Measurements from ENCODE around the gene PDE5A. TPM values are rescaled to one million over a fixed set of nuclear protein-coding genes. Genes with fewer than 3 reads are reported as not detected.

PDE5A gene
- total and polyA plus RNA-seq, 4 experiments from 2014 or later = 1.00 to 7.0 (median 2.4) TPM

DNA sequence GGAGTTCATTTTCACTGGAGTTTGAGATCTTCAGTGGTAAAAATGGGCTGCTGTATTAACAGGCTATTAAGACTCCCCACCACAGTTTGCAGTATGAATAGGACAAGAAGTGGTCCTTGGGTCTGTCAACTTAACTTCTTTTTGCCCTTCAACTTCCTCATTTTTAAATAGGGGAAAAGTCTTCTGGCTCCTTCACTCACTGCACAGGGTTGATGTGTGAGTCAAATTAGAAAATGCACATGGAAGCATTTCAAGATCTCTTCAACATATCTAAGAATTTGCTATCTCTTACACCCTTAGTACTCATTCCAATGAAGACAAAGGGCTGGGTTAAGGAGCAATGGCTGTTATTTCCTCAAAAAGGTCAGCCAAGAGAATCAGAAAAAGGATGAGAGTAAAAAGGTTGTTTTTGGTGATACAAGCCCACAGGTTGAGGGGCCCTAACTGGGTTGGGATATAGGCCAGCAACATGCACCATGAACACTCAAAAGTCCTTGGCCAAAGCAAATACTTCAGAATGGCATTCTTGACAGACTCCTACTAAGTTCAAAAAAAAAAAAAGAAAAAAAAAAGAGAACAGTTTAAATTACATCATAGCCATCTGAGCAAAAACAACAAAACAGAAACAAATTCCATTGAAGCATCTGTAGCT, 13.4 kb downstream of the PDE5A start:
- no peak overlapping the region for H3K27ac ChIP-seq (ENCODE audit: low read depth, low read length)
- no peaks in the 10 kb centered on the region for H3K36me3 ChIP-seq (ENCODE audit: insufficient read depth, low read length)
- H3K9me3 ChIP-seq (ENCODE audit: control insufficient read depth in 1 of 2, low read length in 2 of 2) = no peaks in the 10 kb centered on the region
- Mint-ChIP-seq H3K4me3 (no peak overlapping the region), H3K27ac (no peak overlapping the region), H3K36me3 (peaks cover 0 to 3% of the 10 kb centered on the region in 2 donors), H3K9me3 (peaks cover 0 to 7% (median 3%) of the 10 kb centered on the region in 8 donors), H3K27me3 (peaks cover 1 to 8% of the 10 kb centered on the region in 2 donors), H3K4me1 (no peaks in the 10 kb centered on the region)
- peaks cover 3% of the 10 kb centered on the region for H3K27me3 ChIP-seq (ENCODE audit: insufficient read depth, low read length)
- no peaks in the 10 kb centered on the region for H3K4me1 ChIP-seq (ENCODE audit: insufficient read depth, low read length)
- H3K4me3 ChIP-seq (ENCODE audit: low read length in 2 of 2) = no peak overlapping the region
- POLR2A ChIA-PET (ENCODE audit: partially characterized antibody) = no interaction called here
- intact Hi-C loops (cut with micrococcal nuclease) = no loop called here
- no peak for DNase-seq
- CTCF ChIA-PET (ENCODE audit: partially characterized antibody) = interaction anchor here (1.1 kb wide), 1 partner anchor 13 kb away, joined by 4 read pairs; the partner anchor contains the start of gene PDE5A

DNA sequence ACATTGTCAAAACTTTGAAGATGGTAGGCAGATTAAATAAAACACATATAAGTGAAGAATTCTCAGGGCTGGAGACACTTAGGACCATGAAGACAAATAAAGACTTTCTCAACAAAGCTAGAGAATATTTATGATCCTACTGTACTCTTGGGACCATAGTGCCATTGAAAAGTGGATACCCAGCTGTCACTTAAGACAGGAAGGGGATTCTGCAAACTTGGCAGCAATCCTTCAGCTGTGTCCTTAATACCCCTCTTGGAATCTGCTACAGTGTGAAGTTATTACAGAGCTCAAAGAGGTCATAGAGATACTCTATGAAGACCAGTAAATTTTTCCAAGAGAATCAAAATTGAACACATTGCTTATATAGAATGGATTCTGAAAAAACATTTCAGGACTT, 24.3 kb downstream of the PDE5A start:
- no peak overlapping the region for H3K4me3 Mint-ChIP-seq
- intact Hi-C loops (cut with micrococcal nuclease) = no loop called here

DNA sequence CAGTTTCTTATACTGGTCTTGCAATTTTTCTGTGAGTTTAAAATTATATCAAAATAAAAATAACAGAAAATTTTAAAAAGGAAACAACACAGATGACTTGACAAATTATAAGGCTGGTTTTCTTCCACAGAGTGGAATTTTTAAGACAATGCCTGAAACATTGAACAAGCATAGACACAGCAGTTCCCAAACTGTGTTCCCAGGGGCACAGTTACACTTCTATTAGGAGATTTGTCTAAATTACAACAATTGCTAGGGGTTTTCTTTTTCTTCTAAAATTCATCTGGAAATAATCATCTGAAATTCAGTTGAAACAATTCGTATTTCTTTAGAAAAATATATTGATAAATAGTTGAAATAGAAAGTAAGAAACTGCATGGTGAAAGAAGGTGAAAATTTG, 26.2 kb downstream of the PDE5A start:
- POLR2A ChIA-PET (ENCODE audit: partially characterized antibody) = no interaction called here
- CTCF ChIA-PET (ENCODE audit: partially characterized antibody) = interaction anchor here (1.2 to 2.2 kb wide), 2 partner anchors 22 to 26 kb away, joined by 3 to 5 read pairs; partner anchors contain the start of gene PDE5A
- intact Hi-C loops (cut with micrococcal nuclease) = no loop called here

More for the DNA sequence above, 24.3 kb downstream of the PDE5A start:
- ChIA-PET CTCF (ENCODE audit: partially characterized antibody) (no interaction called here), POLR2A (ENCODE audit: partially characterized antibody) (no interaction called here)
- no peak overlapping the region for H3K4me3 ChIP-seq (ENCODE audit: low read length in 2 of 2)
- peaks cover 1 to 6% of the 10 kb centered on the region in 2 donors for H3K27me3 Mint-ChIP-seq
- no peaks in the 10 kb centered on the region for H3K4me1 ChIP-seq (ENCODE audit: insufficient read depth, low read length)
- H3K27ac ChIP-seq (ENCODE audit: low read depth, low read length) = no peak overlapping the region
- no peaks in the 10 kb centered on the region for H3K36me3 Mint-ChIP-seq
- peaks cover 0 to 7% (median 0%) of the 10 kb centered on the region in 8 donors for H3K9me3 Mint-ChIP-seq
- H3K4me1 Mint-ChIP-seq = no peaks in the 10 kb centered on the region
- H3K27ac Mint-ChIP-seq = no peak overlapping the region
- H3K36me3 ChIP-seq (ENCODE audit: insufficient read depth, low read length) = no peaks in the 10 kb centered on the region
- H3K27me3 ChIP-seq (ENCODE audit: insufficient read depth, low read length) = no peaks in the 10 kb centered on the region
- H3K9me3 ChIP-seq (ENCODE audit: control insufficient read depth in 1 of 2, low read length in 2 of 2) = no peaks in the 10 kb centered on the region
- DNase-seq = no peak

DNA sequence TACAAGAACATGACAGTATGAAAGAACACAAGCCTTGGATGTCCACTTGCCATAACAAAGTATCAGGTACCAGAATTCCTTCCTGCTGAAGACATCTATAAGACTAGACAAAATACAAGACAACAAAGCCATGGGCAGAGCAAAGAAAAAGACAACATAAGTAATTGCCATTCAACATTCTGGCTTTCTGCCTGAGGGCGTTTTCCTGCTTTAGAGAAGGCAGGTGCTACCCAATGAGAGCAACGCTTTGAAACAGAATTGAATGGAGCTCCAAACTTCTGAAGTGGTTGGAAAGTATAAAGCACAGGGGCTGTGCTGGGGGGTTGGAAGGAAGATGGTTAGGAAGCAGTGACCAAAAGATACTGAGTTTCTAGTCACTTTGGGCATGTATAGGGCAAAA, 30.1 kb downstream of the PDE5A start:
- no peaks in the 10 kb centered on the region for H3K4me1 Mint-ChIP-seq
- intact Hi-C loops (cut with micrococcal nuclease) = no loop called here
- H3K27me3 Mint-ChIP-seq = peaks cover 0 to 4% of the 10 kb centered on the region in 2 donors
- no peak for DNase-seq
- ChIA-PET POLR2A (ENCODE audit: partially characterized antibody) (no interaction called here), CTCF (ENCODE audit: partially characterized antibody) (no interaction called here)
- no peak overlapping the region for H3K4me3 ChIP-seq (ENCODE audit: low read length in 2 of 2)
- no peaks in the 10 kb centered on the region for H3K9me3 ChIP-seq (ENCODE audit: control insufficient read depth in 1 of 2, low read length in 2 of 2)
- H3K36me3 ChIP-seq (ENCODE audit: insufficient read depth, low read length) = no peaks in the 10 kb centered on the region
- H3K36me3 Mint-ChIP-seq = peaks cover 0 to 9% of the 10 kb centered on the region in 2 donors
- no peak overlapping the region for H3K27ac ChIP-seq (ENCODE audit: low read depth, low read length)
- H3K9me3 Mint-ChIP-seq = peaks cover 0 to 17% (median 10%) of the 10 kb centered on the region in 8 donors
- H3K27ac Mint-ChIP-seq = peak overlapping the region in 1 of 7 donors; percentile 3
- H3K27me3 ChIP-seq (ENCODE audit: insufficient read depth, low read length) = no peaks in the 10 kb centered on the region
- H3K4me3 Mint-ChIP-seq = no peak overlapping the region
- H3K4me1 ChIP-seq (ENCODE audit: insufficient read depth, low read length) = no peaks in the 10 kb centered on the region

More for the DNA sequence above, 26.2 kb downstream of the PDE5A start:
- H3K27ac Mint-ChIP-seq = no peak overlapping the region
- H3K36me3 ChIP-seq (ENCODE audit: insufficient read depth, low read length) = no peaks in the 10 kb centered on the region
- no peak for DNase-seq
- H3K27me3 Mint-ChIP-seq = peaks cover 4 to 6% of the 10 kb centered on the region in 2 donors
- H3K27me3 ChIP-seq (ENCODE audit: insufficient read depth, low read length) = no peaks in the 10 kb centered on the region
- H3K9me3 ChIP-seq (ENCODE audit: control insufficient read depth in 1 of 2, low read length in 2 of 2) = no peaks in the 10 kb centered on the region
- no peaks in the 10 kb centered on the region for H3K4me1 Mint-ChIP-seq
- H3K9me3 Mint-ChIP-seq = peaks cover 0 to 17% (median 10%) of the 10 kb centered on the region in 8 donors
- H3K36me3 Mint-ChIP-seq = peaks cover 0 to 9% of the 10 kb centered on the region in 2 donors
- H3K4me1 ChIP-seq (ENCODE audit: insufficient read depth, low read length) = no peaks in the 10 kb centered on the region
- H3K4me3 ChIP-seq (ENCODE audit: low read length in 2 of 2) = no peak overlapping the region
- no peak overlapping the region for H3K4me3 Mint-ChIP-seq
- no peak overlapping the region for H3K27ac ChIP-seq (ENCODE audit: low read depth, low read length)

DNA sequence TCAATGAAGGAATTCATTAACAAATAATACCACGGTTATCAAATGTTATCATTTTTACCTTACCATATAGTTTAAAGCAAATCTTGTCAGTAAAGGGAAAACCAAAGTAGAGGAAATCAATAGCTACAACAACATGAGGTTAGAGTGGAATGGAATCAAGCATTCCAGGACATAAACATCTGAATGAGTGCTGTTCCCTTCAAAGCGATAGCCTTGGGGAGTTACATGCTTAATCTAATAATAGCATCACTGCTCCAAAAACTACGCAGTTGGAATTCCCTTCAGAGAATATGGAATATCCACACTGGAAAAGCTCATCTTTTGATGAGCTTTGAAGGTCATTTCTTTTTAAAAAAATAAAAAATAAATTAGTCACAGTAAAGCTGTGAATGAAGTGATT, 31.2 kb downstream of the PDE5A start:
- Histone ChIP-seq H3K27ac (ENCODE audit: low read depth, low read length) (no peak overlapping the region), H3K27me3 (ENCODE audit: insufficient read depth, low read length) (no peaks in the 10 kb centered on the region), H3K4me3 (ENCODE audit: low read length in 2 of 2) (no peak overlapping the region), H3K9me3 (ENCODE audit: control insufficient read depth in 1 of 2, low read length in 2 of 2) (no peaks in the 10 kb centered on the region), H3K4me1 (ENCODE audit: insufficient read depth, low read length) (no peaks in the 10 kb centered on the region), H3K36me3 (ENCODE audit: insufficient read depth, low read length) (no peaks in the 10 kb centered on the region)
- no peak for DNase-seq
- no peak overlapping the region for H3K27ac Mint-ChIP-seq
- peaks cover 0 to 17% (median 10%) of the 10 kb centered on the region in 8 donors for H3K9me3 Mint-ChIP-seq
- no peak overlapping the region for H3K4me3 Mint-ChIP-seq
- no peaks in the 10 kb centered on the region for H3K4me1 Mint-ChIP-seq
- H3K27me3 Mint-ChIP-seq = peaks cover 0 to 4% of the 10 kb centered on the region in 2 donors
- POLR2A ChIA-PET (ENCODE audit: partially characterized antibody) = no interaction called here
- CTCF ChIA-PET (ENCODE audit: partially characterized antibody) = interaction anchor here (1.0 kb wide), 1 partner anchor 32 kb away, joined by 4 read pairs; the partner anchor contains the start of gene PDE5A
- intact Hi-C loops (cut with micrococcal nuclease) = no loop called here
- H3K36me3 Mint-ChIP-seq = peaks cover 0 to 9% of the 10 kb centered on the region in 2 donors

DNA sequence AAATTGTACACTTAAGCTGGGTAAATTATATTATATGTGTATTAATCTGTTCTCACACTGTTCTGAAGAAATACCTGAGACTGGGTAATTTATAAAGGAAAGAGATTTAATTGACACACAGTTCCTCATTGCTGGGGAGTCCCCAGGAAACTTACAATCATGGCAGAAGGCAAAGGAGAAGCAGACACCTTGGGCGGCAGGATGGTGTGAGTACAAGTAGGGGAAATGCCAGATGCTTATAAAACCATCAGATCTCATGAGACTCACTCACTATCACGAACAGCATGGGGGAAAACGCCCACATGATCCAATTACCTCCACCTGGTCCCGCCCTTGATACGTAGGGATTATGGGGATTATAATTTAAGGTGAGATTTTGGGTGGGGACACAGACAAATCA, 34.9 kb downstream of the PDE5A start:
- intact Hi-C loops (cut with micrococcal nuclease) = no loop called here
- ChIA-PET POLR2A (ENCODE audit: partially characterized antibody) (no interaction called here), CTCF (ENCODE audit: partially characterized antibody) (no interaction called here)
- Mint-ChIP-seq H3K9me3 (peaks cover 0 to 8% (median 5%) of the 10 kb centered on the region in 8 donors), H3K4me3 (no peak overlapping the region), H3K36me3 (peaks cover 0 to 5% of the 10 kb centered on the region in 2 donors), H3K27me3 (peaks cover 1 to 4% of the 10 kb centered on the region in 2 donors), H3K4me1 (no peaks in the 10 kb centered on the region), H3K27ac (no peak overlapping the region)
- Histone ChIP-seq H3K27ac (ENCODE audit: low read depth, low read length) (no peak overlapping the region), H3K36me3 (ENCODE audit: insufficient read depth, low read length) (no peaks in the 10 kb centered on the region), H3K9me3 (ENCODE audit: control insufficient read depth in 1 of 2, low read length in 2 of 2) (no peaks in the 10 kb centered on the region), H3K4me3 (ENCODE audit: low read length in 2 of 2) (no peak overlapping the region), H3K4me1 (ENCODE audit: insufficient read depth, low read length) (no peaks in the 10 kb centered on the region), H3K27me3 (ENCODE audit: insufficient read depth, low read length) (no peaks in the 10 kb centered on the region)
- no peak for DNase-seq

DNA sequence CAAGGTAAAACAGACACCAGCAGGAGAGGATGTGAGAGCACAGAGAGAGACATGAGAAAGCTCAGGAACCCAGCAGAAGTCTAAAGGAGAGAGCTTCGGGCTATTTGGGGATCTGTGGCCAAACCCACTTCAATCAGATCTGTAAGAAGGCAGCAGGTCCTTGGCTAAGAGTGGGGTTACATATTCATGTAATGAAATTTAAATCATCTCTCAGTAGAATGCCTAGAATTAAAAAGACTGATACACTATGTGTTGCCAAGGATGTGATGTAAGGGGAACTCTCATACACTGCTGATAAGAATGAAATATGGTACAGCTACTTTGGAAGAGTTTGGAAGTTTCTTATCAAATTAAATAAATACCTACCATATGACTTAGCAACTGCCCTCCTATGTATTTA, 35.8 kb downstream of the PDE5A start:
- Mint-ChIP-seq H3K4me1 (no peaks in the 10 kb centered on the region), H3K9me3 (peaks cover 0 to 2% (median 0%) of the 10 kb centered on the region in 8 donors), H3K27me3 (peaks cover 0 to 1% of the 10 kb centered on the region in 2 donors), H3K27ac (no peak overlapping the region), H3K4me3 (no peak overlapping the region), H3K36me3 (no peaks in the 10 kb centered on the region)
- no peak for DNase-seq
- H3K4me3 ChIP-seq (ENCODE audit: low read length in 2 of 2) = no peak overlapping the region
- no peaks in the 10 kb centered on the region for H3K27me3 ChIP-seq (ENCODE audit: insufficient read depth, low read length)
- H3K27ac ChIP-seq (ENCODE audit: low read depth, low read length) = no peak overlapping the region
- H3K9me3 ChIP-seq (ENCODE audit: control insufficient read depth in 1 of 2, low read length in 2 of 2) = no peaks in the 10 kb centered on the region
- POLR2A ChIA-PET (ENCODE audit: partially characterized antibody) = no interaction called here
- no peaks in the 10 kb centered on the region for H3K36me3 ChIP-seq (ENCODE audit: insufficient read depth, low read length)
- CTCF ChIA-PET (ENCODE audit: partially characterized antibody) = no interaction called here
- intact Hi-C loops (cut with micrococcal nuclease) = no loop called here
- no peaks in the 10 kb centered on the region for H3K4me1 ChIP-seq (ENCODE audit: insufficient read depth, low read length)

Data from CD4-positive, alpha-beta memory T cell (primary cell).